Measurements from ENCODE around the gene KRTAP20-4. TPM values are rescaled to one million over a fixed set of nuclear protein-coding genes. Genes with fewer than 3 reads are reported as not detected.

The KRTAP20-4 gene
- total and polyA plus RNA-seq, 4 donors, result not detected

DNA sequence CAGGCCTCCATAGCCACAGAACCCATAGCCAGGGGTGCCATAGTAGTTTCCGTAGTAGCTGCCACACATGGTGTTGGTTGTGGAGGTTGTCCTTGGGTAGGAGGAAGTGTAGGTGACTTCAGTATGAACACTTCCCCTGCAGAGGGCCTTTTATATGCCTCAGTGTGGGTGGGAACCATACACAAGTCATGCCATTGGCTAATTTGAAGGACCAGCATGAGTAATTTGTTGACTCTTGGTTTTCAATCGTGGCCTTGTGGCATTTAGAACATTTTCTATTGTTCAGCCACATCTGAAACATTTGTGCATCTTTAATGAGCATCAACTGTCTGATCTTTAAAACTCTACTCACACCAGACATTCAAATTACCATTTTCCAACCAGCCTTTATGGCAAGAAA, 6.6 kb upstream of the KRTAP20-4 start, which contains the start of gene KRTAP6-1:
KRTAP6-1 (minus strand) TSS at position 95 of the 400 bp plus-strand sequence; CDS start at position 69, 26 bp downstream.
- H3K36me3 ChIP-seq (ENCODE audit: control insufficient read depth in 4 of 4, insufficient read depth in 3 of 4, low read depth in 1 of 4, low read length in 3 of 4), result no peaks in the 10 kb centered on the region
- H3K9me3 ChIP-seq (ENCODE audit: control insufficient read depth in 4 of 4, low read length in 3 of 4), result no peaks in the 10 kb centered on the region
- DNase-seq (ENCODE audit: low spot score), result no peak
- WGBS, result 58% methylated on average over 2 of the region's 2 CpGs
- H3K4me1 ChIP-seq (ENCODE audit: control insufficient read depth in 4 of 4, insufficient read depth in 4 of 4, low read length in 3 of 4), result no peaks in the 10 kb centered on the region
- TF ChIP-seq GABPA (IDR thresholded peaks at IDR 0.05 in 1 of 2, conservative IDR thresholded peaks at IDR 0.05 in 1 of 2), result no peak
- no peak within 1 kb of the TSS for H3K9ac ChIP-seq (ENCODE audit: low read depth in 1 of 2, low read length in 2 of 2)
- no peaks in the 10 kb centered on the region for H3K27me3 ChIP-seq (ENCODE audit: control insufficient read depth in 4 of 4, insufficient read depth in 4 of 4, low read length in 3 of 4)
- H3K4me3 ChIP-seq (ENCODE audit: low read depth in 1 of 3, low read length in 3 of 3), result no peak within 1 kb of the TSS
- H3K27ac ChIP-seq (ENCODE audit: low read depth in 1 of 2, low read length in 2 of 2), result no peak within 1 kb of the TSS

GRCh38 chr21:30615199-30615598, 5.2 kb upstream of the KRTAP20-4 start:
- no peak for DNase-seq (ENCODE audit: low spot score)
- TF ChIP-seq HNF4G (IDR thresholded peaks at IDR 0.05) (no peak), FOXA1 (IDR thresholded peaks at IDR 0.05) (no peak), NR2F2 (IDR thresholded peaks at IDR 0.05) (no peak), GABPA (IDR thresholded peaks at IDR 0.05 in 1 of 2, conservative IDR thresholded peaks at IDR 0.05 in 1 of 2) (no peak), ATF3 (IDR thresholded peaks at IDR 0.05) (no peak), HNF4A (conservative IDR thresholded peaks at IDR 0.05) (no peak)

GRCh38 chr21:30616125-30616524, 4.3 kb upstream of the KRTAP20-4 start, which contains the start of gene KRTAP20-1:
KRTAP20-1 (plus strand) TSS chr21:30616425; CDS start chr21:30616455, 30 bp downstream.
- DNase-seq (ENCODE audit: low spot score), result no peak
- no peak within 1 kb of the TSS for H3K4me3 ChIP-seq (ENCODE audit: low read depth in 1 of 3, low read length in 3 of 3)
- 92% methylated on average over 2 of the region's 2 CpGs for WGBS
- no peak for TF ChIP-seq REST (IDR thresholded peaks at IDR 0.05)
- no peak for TF ChIP-seq TAF1 (conservative IDR thresholded peaks at IDR 0.05)
- no peak for TF ChIP-seq NR2F2 (IDR thresholded peaks at IDR 0.05)
- TF ChIP-seq HNF4G (IDR thresholded peaks at IDR 0.05), result no peak
- no peak for TF ChIP-seq FOXA1 (IDR thresholded peaks at IDR 0.05)
- no peak for TF ChIP-seq YY1 (IDR thresholded peaks at IDR 0.05)
- no peak for TF ChIP-seq CTCF (IDR thresholded peaks at IDR 0.05; ENCODE audit: low read depth, low read length, missing input control)
- TF ChIP-seq SP1 (IDR thresholded peaks at IDR 0.05), result no peak
- no peak for TF ChIP-seq MAX (IDR thresholded peaks at IDR 0.05)
- no peak for TF ChIP-seq RXRA (IDR thresholded peaks at IDR 0.05)
- no peak for TF ChIP-seq RAD21 (IDR thresholded peaks at IDR 0.05)
- no peak for TF ChIP-seq HNF4A (conservative IDR thresholded peaks at IDR 0.05)
- no peak for TF ChIP-seq FOXA2 (IDR thresholded peaks at IDR 0.05)
- TF ChIP-seq ATF3 (IDR thresholded peaks at IDR 0.05), result no peak
- no peak for TF ChIP-seq JUND (IDR thresholded peaks at IDR 0.05)
- H3K9me3 ChIP-seq (ENCODE audit: control insufficient read depth in 4 of 4, low read length in 3 of 4), result no peaks in the 10 kb centered on the region
- H3K27me3 ChIP-seq (ENCODE audit: control insufficient read depth in 4 of 4, insufficient read depth in 4 of 4, low read length in 3 of 4), result no peaks in the 10 kb centered on the region
- no peaks in the 10 kb centered on the region for H3K4me1 ChIP-seq (ENCODE audit: control insufficient read depth in 4 of 4, insufficient read depth in 4 of 4, low read length in 3 of 4)
- no peaks in the 10 kb centered on the region for H3K36me3 ChIP-seq (ENCODE audit: control insufficient read depth in 4 of 4, insufficient read depth in 3 of 4, low read depth in 1 of 4, low read length in 3 of 4)
- H3K9ac ChIP-seq (ENCODE audit: low read depth in 1 of 2, low read length in 2 of 2), result no peak within 1 kb of the TSS
- no peak within 1 kb of the TSS for H3K27ac ChIP-seq (ENCODE audit: low read depth in 1 of 2, low read length in 2 of 2)

More at GRCh38 chr21:30615199-30615598, 5.2 kb upstream of the KRTAP20-4 start:
- H3K9ac ChIP-seq (ENCODE audit: low read depth in 1 of 2, low read length in 2 of 2), result no peak overlapping the region
- no peaks in the 10 kb centered on the region for H3K4me1 ChIP-seq (ENCODE audit: control insufficient read depth in 4 of 4, insufficient read depth in 4 of 4, low read length in 3 of 4)
- no peak overlapping the region for H3K27ac ChIP-seq (ENCODE audit: low read depth in 1 of 2, low read length in 2 of 2)
- no peaks in the 10 kb centered on the region for H3K9me3 ChIP-seq (ENCODE audit: control insufficient read depth in 4 of 4, low read length in 3 of 4)
- H3K27me3 ChIP-seq (ENCODE audit: control insufficient read depth in 4 of 4, insufficient read depth in 4 of 4, low read length in 3 of 4), result no peaks in the 10 kb centered on the region
- no peaks in the 10 kb centered on the region for H3K36me3 ChIP-seq (ENCODE audit: control insufficient read depth in 4 of 4, insufficient read depth in 3 of 4, low read depth in 1 of 4, low read length in 3 of 4)
- no peak overlapping the region for H3K4me3 ChIP-seq (ENCODE audit: low read depth in 1 of 3, low read length in 3 of 3)
